Right ventricle myocardium inferior (tissue), 1 donor: Measurements from ENCODE around the gene EFR3B. TPM values are rescaled to one million over a fixed set of nuclear protein-coding genes. Genes with fewer than 3 reads are reported as not detected.
"Not testable (repeated sequence)": the region's sequence is repeated elsewhere in the genome, so short reads cannot be mapped to it uniquely, and the experiment has no call there.

ENCODE experiments used
- ATAC-seq: fragments of 200-7000 bp; cut with Tn5 transposase; one replicate; pipeline ENCODE4 v1.9.1; 2020; ENCODE audit warnings: mild to moderate bottlenecking, moderate library complexity
- DNase-seq: peaks from one replicate; pipeline ENCODE4 v3.0.0; 2021; ENCODE audit errors: missing footprints
- intact Hi-C: fragments of 100-400 bp; cut with DNase I; formaldehyde crosslinking; loops from one replicate; pipeline ENCODE4 v1.11.0; 2022
- long read RNA-seq: library from polyadenylated mRNA; unstranded; transcript quantifications from one replicate; pipeline ENCODE4 v2.0.0, GENCODE V29; 2021
- total RNA-seq: library from RNA; stranded (reverse); fragmentation: NEBNext Ultra II Directional; extraction: Animal tissue kit (Norgen Biotek cat#: 25700); gene quantifications from one replicate; pipeline ENCODE4 v1.2.1, GENCODE V29; 2021
- donor health status: DM: no; HTN: yes; CAD: no; lungs with severe emphysema.

The EFR3B gene, protein sequence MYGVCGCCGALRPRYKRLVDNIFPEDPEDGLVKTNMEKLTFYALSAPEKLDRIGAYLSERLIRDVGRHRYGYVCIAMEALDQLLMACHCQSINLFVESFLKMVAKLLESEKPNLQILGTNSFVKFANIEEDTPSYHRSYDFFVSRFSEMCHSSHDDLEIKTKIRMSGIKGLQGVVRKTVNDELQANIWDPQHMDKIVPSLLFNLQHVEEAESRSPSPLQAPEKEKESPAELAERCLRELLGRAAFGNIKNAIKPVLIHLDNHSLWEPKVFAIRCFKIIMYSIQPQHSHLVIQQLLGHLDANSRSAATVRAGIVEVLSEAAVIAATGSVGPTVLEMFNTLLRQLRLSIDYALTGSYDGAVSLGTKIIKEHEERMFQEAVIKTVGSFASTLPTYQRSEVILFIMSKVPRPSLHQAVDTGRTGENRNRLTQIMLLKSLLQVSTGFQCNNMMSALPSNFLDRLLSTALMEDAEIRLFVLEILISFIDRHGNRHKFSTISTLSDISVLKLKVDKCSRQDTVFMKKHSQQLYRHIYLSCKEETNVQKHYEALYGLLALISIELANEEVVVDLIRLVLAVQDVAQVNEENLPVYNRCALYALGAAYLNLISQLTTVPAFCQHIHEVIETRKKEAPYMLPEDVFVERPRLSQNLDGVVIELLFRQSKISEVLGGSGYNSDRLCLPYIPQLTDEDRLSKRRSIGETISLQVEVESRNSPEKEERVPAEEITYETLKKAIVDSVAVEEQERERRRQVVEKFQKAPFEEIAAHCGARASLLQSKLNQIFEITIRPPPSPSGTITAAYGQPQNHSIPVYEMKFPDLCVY
- 4.1 TPM for total RNA-seq
- long read RNA-seq, partial matches to known transcripts: 0 of 1 reads
- long read RNA-seq, other reads (novel, unspliced or antisense): 1 of 1 reads

DNA sequence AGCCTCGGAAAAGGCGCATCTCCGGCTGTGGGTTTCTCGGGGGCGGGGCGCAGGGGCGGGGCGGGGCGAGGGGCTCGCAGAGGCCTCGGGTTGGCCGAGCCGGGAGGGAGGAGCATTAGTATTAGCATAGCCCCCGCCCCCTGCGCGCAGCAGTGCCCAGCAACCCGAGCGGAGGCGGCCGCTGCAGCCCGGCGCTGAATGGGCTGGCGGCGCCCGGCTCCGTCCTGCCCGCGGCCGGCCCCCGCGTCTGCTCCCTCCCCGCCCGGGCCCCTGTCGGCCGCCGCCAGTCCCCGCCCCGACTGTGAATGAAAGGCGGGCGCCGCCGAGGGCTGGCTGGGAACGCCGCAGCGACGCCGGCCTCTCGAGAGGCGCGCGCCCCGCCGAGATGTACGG, at the start of gene EFR3B:
Gene EFR3B, plus strand, starts transcription at position 149 of the 393 bp plus-strand sequence. Its CDS starts 237 bp downstream, at position 386.
- ATAC-seq: peak; percentile 99
- intact Hi-C loops: loop anchor here (1.0 to 5.0 kb wide), 4 partner anchors 35 to 87 kb away; no protein-coding TSS in a partner anchor
- peak; percentile 98 for DNase-seq

DNA sequence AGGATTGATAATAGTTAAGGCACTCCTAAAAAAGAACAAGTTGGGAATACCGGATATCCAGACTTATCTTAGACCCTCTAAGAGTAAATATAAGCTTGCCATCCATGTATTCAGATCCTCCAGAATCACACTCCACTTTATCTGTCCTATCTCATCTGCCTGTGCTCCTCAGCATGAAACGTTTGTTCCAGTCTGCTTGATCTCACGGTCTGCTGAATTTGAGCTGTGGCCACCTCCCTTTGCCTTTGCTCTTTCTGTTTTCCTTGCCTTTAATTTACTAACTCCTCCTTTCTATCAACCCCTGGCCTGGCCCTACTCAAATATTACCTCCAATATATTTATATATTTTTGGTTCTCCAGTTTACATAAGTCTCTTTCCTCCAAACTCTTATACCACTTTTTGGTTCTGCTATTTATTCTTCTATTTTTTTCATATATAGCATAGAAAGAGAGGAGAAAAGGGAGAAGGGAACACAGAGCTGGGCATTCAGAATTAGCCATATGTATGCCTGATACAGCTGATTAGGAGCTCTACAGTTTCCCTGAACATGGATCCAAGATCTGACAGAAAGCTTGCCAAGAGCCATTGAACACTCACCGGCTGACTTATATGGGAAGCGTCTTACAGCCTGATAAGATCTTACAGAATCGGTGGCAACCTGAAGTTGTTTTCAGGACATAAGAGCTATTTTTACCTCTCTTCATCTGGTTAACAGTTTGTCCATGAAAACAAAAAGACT, 48.3 kb upstream of the EFR3B start:
- no peak for DNase-seq
- ATAC-seq: no peak
- intact Hi-C loops: loop anchor here (5.0 kb wide), 1 partner anchor 49 kb away; the partner anchor contains the start of gene EFR3B

DNA sequence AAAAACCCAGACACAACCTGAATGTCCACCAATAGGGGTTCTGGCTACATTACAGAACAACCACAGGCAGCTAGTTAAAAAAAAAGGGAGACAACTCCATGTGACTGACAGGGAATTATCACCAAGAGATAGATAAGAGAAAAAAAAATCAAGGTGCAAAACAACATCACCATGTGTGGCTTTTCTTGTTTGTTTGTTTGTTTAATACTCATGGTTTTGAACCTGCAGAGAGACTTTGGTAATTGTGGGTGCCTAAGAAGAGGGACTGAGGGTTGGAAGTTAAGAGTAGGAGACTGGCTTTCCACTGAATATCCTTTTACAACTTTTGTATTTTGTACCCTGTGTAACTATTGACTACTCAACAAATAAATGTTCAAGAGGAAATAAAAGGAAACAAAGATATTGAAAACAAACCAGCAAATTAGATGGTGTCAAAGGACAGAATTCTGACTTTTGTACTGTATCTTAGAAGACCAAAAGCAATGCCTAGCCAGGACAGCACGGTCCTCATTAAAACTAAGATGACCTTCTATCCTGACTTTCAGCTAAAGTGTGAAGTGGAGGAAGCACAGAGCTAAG, 47.6 kb upstream of the EFR3B start:
- ATAC-seq (no peak), DNase-seq (no peak)
- intact Hi-C loops: loop anchor here (5.0 kb wide), 1 partner anchor 48 kb away; the partner anchor contains the start of gene EFR3B

DNA sequence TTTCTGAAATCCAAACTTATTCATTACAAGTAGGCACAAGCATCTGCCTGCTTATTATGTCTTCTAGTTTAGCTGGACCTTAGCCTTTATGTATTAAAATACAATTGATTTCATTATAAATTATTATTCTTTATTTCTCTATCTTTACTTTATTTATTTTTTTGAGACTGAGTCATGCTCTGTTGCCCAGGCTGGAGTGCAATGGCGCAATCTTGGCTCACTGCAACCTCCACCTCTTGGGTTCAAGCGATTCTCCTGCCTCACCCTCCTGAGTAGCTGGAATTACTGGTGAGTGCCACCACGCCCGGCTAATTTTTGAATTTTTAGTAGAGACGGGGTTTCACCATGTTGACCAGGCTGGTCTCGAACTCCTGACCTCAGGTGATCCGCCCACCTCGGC, 42.8 kb upstream of the EFR3B start:
- DNase-seq, intact Hi-C loops, ATAC-seq: not testable (repeated sequence)

DNA sequence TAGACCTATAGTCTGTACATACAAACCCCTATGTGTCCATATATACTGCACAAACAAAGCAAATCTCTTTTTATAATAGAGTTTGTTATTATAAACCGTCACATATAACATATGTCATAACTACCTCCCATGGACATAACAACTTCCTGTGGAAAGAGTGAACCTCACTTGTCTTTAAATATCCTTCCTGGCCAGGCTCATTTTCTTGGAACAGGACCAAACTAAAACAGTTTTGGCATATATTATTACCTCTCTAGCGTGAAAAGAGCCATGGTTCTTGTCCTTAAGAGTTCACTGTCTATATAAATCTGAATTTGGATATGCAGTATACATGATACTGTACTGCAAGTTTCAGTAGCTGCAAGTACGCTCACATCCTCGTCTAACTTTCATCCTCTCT, 41.8 kb upstream of the EFR3B start:
- DNase-seq (no peak), ATAC-seq (no peak)
- intact Hi-C loops: no loop called here

DNA sequence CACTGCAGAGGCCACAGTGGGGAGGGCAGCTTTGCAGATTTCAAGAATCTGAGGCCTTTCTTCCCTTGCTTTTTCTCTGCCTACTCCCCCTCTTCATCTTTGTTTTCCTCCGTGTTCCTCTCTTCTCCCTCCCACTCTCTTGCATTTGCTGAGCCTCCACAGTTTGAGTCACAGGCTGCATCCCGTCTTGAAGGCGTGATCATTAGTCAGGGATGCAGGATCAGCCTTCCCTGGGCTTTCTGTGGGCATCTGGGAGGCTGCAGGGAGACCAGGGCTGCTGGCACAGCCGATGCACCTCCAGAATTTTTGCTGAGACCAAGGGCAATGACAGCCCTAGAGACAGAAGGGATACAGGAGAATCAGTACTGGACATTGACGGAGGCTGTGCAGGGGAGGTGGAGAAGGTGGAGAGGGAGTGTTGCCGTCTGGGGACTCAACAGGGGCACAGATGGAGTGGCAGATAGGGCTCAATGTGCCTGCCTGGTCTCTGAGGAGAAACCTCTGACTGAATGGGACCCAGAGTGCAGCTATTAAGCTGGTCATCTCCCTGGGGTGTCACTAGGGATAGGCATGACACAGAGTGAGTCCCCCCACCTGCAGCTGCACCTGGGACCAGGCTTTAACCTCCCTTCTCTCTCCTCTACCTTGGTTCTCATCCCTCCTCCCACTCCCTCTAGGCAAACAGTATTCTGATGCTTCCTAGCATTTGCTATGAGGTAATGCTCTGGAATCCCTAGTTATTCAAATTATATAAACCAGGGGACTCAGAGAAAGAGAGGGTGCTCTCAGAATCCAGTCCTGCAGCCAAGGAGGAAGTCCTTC, 41.2 kb upstream of the EFR3B start:
- ATAC-seq: no peak
- no peak for DNase-seq
- intact Hi-C loops: no loop called here

DNA sequence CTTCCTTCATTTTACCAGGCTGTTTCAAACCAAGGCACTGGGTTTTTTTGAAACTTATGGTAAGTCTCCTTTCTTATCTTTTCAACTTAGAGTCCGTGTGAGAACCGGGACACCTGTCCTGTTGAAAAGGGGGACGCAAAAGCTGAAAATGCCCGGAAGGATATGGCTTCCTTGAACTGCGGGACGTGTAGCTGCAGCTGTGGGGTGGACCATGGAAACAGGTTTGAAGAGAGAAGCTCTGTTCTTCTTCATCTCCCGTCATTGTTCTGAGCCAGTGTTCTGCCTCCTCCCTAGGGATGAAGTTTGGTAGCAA, 40.6 kb upstream of the EFR3B start:
- ATAC-seq (no peak), DNase-seq (no peak)
- intact Hi-C loops: no loop called here

DNA sequence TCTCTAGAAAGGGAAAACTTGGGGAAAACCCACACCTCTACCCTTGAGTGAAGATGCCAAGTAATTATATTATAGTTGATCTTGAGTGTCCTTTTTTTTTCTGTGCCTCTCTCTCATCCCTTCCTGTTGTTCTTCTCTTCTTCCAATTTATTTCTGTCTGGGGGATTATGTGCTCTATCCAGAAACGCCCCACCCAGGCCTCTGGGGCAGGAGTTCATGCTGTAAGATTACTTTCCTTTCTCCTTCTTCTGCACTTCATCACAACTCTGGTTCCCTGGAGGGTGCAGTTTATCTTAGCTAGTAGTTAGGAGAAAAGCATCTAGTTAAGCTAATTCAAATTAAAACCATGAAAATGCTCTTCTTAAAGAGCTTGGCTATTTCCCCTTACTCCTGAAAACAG, 39.8 kb upstream of the EFR3B start:
- no peak for DNase-seq
- ATAC-seq: no peak
- intact Hi-C loops: no loop called here

DNA sequence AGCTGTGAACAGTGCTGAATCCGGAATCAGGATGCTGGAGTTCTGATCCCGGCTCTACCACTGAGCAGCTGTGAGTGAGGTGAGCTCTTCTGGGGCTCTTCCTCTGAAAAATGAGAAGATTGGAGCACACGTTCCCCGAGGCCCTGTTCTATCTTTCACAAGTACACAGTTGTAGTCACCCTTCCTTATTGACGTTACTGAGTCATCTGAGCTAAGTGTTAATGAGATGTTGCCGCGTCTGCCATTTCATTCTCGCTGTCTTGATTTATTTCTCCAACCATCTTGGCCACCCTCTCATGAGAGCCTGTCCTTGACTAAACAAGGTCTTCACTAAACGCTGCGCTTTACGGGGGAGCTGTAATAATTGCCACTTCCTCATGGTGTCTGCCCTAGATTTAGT, 31.9 kb upstream of the EFR3B start:
- intact Hi-C loops: no loop called here
- no peak for ATAC-seq

DNA sequence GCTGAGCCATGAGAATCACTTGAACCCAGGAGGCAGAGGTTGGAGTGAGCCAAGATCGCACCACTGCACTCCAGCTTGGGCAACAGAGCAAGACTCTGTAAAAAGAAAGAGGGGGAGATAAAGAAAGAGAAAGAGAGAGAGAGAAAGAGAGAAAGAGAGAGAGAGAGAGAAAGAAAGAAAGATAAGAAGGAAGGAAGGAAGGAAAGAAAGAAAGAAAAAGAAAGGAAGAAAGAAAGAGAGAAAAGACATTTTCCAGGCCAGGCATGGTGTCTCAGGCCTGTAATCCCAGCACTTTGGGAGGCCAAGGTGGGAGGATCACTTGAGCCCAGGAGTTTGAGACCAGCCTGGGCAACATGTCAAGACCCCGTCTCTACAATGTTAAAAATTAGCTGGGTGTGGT, 30.5 kb upstream of the EFR3B start:
- intact Hi-C loops, ATAC-seq, DNase-seq: not testable (repeated sequence)

More for the DNA sequence above, 31.9 kb upstream of the EFR3B start:
- no peak for DNase-seq

DNA sequence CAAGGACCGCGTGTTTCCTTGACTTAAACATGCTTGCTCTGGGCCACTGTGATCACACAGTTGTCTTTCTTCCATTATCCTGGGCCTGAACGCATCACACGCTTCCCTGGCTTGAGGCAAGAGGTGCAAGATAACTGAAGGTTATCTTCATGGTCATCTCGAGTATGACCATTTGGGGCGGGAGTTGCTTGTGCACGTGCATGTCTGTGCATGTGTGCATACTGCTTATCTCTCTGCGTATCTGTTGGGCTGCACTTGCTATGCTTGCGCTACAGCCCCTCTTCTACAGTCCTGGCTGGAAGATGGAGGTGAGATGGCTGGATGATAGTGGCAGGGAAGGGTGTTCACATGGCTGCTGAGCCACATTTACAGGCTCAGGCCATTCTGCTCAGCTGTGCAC, 27.2 kb upstream of the EFR3B start:
- DNase-seq (no peak), ATAC-seq (no peak)
- intact Hi-C loops: no loop called here

DNA sequence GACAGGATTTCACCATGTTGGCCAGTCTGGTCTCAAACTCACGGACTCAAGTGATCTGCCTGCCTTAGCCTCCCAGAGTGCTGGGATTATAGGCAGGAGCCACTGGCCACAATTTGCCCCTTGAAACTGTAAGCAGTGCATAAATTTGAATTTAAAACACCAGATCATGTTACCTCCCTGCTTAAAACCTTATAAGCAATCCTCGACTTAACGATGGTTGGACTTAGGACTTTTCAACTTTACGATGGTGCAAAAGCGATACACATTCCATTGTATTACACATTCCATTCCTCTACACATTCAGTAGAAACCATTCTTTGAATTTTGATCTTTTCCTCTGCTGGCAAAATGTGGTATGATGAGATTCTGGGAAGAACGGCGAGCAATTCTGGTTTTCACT, 23.2 kb upstream of the EFR3B start:
- ATAC-seq: no peak
- DNase-seq: no peak
- intact Hi-C loops: no loop called here

DNA sequence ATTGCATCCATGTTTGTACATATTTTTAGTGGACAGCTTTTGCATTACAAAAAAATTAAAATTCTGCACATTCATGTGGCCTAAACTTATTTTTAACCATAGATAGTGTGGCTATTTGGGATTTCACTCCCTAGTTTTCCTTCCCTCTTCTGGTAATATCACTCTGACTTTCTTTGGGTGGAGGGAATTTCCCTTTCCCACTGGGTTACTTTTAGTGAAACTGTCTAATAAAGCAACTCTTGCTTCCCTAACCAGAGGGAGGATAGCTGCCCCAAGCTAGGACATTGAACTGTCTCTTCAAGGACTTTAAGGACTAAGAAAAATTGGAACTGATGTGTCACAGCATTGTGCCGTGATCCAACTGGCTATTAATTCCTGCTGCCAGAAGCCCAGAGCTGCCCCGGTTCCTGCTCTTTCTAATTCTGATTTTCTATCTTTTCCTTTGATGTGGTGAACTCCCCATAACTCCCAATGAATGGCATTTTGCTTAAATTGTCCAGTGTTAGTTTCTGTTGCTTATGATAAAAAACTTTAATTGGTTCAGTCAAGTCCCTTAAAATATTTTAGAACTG, 20.0 kb upstream of the EFR3B start:
- DNase-seq: no peak
- ATAC-seq: no peak
- intact Hi-C loops: no loop called here

DNA sequence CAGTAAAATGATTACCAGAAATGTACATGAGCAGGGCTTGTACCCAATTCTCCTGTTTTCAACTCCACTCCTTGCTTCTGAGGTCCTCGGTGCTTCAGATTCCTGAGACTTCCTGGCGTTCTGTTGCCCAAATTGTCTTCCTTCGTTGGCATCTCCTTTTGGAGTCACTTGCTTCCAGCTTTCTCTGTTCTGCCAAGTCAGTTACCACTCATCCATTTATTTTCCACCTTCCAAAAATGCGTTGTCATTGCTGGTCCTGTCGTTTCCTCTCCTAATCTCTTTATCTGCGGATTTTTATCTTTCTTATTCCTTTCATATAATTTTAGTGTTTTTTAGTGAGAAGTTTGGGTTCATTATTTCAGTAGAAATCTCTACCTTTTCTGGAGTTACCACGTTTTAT, 18.5 kb upstream of the EFR3B start:
- no peak for ATAC-seq
- intact Hi-C loops: no loop called here
- DNase-seq: no peak

DNA sequence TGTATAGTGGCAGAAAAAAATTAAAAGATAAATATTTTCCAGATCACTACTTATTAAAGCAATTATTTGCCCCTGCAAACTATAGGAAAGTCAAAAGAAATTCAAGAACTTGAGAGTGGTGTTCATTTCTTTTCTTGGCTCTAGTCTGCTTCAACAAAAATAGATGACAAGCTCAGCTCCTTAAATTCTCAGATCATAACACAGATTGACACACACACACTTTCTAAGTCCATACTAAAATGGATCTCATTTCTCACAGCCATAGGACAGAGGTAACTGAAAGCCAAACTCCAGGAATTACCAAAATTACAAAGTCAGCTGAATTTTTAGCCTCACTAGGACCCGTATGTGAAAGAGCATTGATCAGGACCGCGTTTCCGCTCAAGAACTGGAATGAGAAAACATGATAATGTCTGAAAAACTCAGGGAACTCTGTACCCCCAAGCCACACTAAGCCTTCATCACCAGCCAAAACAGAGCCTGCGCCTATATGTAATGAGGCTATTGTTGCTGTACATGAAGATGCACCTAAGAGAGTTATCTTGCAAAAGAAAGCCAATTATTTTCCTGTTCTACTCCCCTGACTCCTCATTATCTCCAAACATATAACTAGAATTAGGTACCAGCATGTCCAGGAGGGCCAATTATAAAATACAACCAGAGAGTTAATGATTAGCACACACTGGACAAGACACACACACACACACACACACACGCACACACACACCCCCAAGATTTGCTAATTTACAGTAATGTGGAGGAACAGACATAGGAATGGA, 16.5 kb upstream of the EFR3B start:
- intact Hi-C loops: no loop called here

DNA sequence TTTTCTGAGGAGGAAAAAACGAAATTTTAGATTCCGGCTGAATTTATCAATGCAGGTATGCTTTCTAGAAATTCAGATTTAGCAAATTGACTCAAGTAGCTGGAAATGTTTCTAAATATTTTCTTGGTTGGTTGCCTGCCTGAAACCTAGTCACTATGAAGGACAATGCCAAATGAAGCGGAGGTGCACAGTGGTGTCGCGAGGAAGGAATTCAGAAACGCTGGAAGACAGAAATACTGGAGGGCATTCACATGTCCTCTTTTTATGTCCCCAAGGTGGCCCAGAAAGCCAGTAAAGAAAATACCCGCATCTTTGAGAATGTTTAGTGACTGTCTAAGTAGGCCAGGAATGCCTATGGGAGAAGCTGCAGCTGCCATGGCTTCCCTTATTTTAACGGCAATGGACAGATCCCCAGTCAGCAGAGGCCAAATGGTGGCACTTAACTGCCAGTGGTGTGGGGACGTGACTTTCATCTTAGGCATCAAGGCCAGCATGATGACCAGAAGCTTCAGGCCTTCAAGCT, 15.8 kb upstream of the EFR3B start:
- intact Hi-C loops: no loop called here

More for the DNA sequence above, 16.5 kb upstream of the EFR3B start:
- no peak for DNase-seq
- ATAC-seq: no peak

DNA sequence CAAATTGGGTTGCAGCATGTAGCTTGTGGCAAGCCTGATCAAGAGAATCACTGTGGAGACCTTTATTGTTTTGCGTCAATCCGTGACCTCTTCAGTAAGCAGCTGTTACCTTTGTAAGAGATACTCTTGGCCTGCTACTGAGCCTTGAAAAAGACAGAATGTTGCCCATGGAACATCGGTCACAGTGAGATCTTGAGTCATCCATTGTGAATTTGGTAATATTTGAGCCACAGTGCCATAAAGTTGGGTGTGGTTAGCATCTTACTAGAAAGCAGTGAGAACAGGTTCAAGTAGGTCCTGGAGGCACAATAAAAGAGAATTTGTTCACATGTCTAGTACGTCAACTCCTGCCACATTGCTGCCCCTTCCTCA, 12.7 kb upstream of the EFR3B start:
- DNase-seq (no peak), ATAC-seq (no peak)
- intact Hi-C loops: no loop called here

More for the DNA sequence above, 15.8 kb upstream of the EFR3B start:
- DNase-seq: no peak
- no peak for ATAC-seq
